Keratinocyte (primary cell): Measurements from ENCODE around the gene DDX11. TPM values are rescaled to one million over a fixed set of nuclear protein-coding genes. Genes with fewer than 3 reads are reported as not detected.
"Not testable (repeated sequence)": the region's sequence is repeated elsewhere in the genome, so short reads cannot be mapped to it uniquely, and the experiment has no call there.

Source experiments
- DNase-seq: peaks from one replicate; pipeline ENCODE4 v3.0.0-alpha.2; 2011; ENCODE audit warnings: low read depth, missing footprints, low spot score
- FAIRE-seq: peaks from 2 replicates; lab custom pipeline; 2011; peaks lifted over from hg19 to GRCh38; lab: Jason Lieb, UNC
- H2AFZ ChIP-seq: 2 replicates; pipeline ENCODE4 v1.6.0; 2012; ENCODE audit warnings: low read length, control low read depth, inconsistent platforms; ENCODE audit not compliant: control insufficient read depth
- H3K27ac ChIP-seq: 2 replicates; pipeline ENCODE4 v1.5.1; 2011; ENCODE audit warnings: low read length; ENCODE audit not compliant: control insufficient read depth, insufficient read depth
- H3K27me3 ChIP-seq: 3 replicates; pipeline ENCODE4 v1.6.0; 2011; ENCODE audit warnings: low read length; ENCODE audit not compliant: control insufficient read depth, insufficient read depth; ENCODE audit errors: extremely low read depth
- H3K36me3 ChIP-seq, 2 experiments: 2 replicates in 1 of 2; 3 replicates in 1 of 2; pipeline ENCODE4 v1.5.1; 2011; ENCODE audit warnings: low read length in 2 of 2, mild to moderate bottlenecking in 1 of 2; ENCODE audit not compliant: control insufficient read depth in 2 of 2, insufficient read depth in 2 of 2; ENCODE audit errors: extremely low read depth in 1 of 2
- H3K4me1 ChIP-seq: 3 replicates; pipeline ENCODE4 v1.5.1; 2011; ENCODE audit warnings: low read length; ENCODE audit not compliant: control insufficient read depth, insufficient read depth; ENCODE audit errors: extremely low read depth
- H3K4me2 ChIP-seq: 3 replicates; pipeline ENCODE4 v1.6.0; 2011; ENCODE audit warnings: low read depth, low read length; ENCODE audit not compliant: control insufficient read depth, insufficient read depth; ENCODE audit errors: extremely low read depth
- H3K4me3 ChIP-seq, 3 experiments: fragments of 200-600 bp in 1 of 3; sonication (generic) in 1 of 3; 2 replicates in 2 of 3; 3 replicates in 1 of 3; pipeline ENCODE4 v1.5.1; 2011 to 2016; ENCODE audit warnings: low read length in 3 of 3, mild to moderate bottlenecking in 3 of 3, control low read depth in 2 of 3, inconsistent platforms in 1 of 3, low read depth in 1 of 3, mixed read lengths in 1 of 3, mixed run types in 1 of 3, moderate library complexity in 1 of 3; ENCODE audit not compliant: control insufficient read depth in 2 of 3, insufficient read depth in 2 of 3; ENCODE audit errors: extremely low read depth in 1 of 3
- H3K79me2 ChIP-seq: 2 replicates; pipeline ENCODE4 v1.6.0; 2012; ENCODE audit warnings: low read length; ENCODE audit not compliant: control insufficient read depth, insufficient read depth
- H3K9ac ChIP-seq: 3 replicates; pipeline ENCODE4 v1.6.0; 2011; ENCODE audit warnings: low read length; ENCODE audit not compliant: control insufficient read depth, insufficient read depth; ENCODE audit errors: extremely low read depth
- H3K9me1 ChIP-seq: 3 replicates; pipeline ENCODE4 v1.6.0; 2011; ENCODE audit warnings: low read length; ENCODE audit not compliant: control insufficient read depth, insufficient read depth; ENCODE audit errors: extremely low read depth
- H3K9me3 ChIP-seq: 2 replicates; pipeline ENCODE4 v1.5.1; 2012; ENCODE audit warnings: low read depth, low read length; ENCODE audit not compliant: control insufficient read depth
- H4K20me1 ChIP-seq: 3 replicates; pipeline ENCODE4 v1.6.0; 2011; ENCODE audit warnings: low read length; ENCODE audit not compliant: control insufficient read depth, insufficient read depth; ENCODE audit errors: extremely low read depth
- dilution Hi-C: fragments of 300-500 bp; cut with MboI; formaldehyde crosslinking; loops from one replicate; pipeline ENCODE4 v1.7.0; 2020; ENCODE audit warnings: low sequenced_read_pairs; ENCODE audit not compliant: extremely low pct_ligation_motif_present
- polyA plus RNA-seq, 5 experiments: library from polyadenylated mRNA; depleted of rRNA in 3 of 5; stranded (reverse) in 3 of 5; stranded (forward) in 1 of 5; unstranded in 1 of 5; fragments of >200 nt; gene quantifications; 1 replicate in 1 of 5; 2 replicates in 3 of 5; 3 replicates in 1 of 5; pipeline versions ENCODE4 v1.2.1 to v1.2.3, GENCODE V29; 2011 to 2012; ENCODE audit warnings: missing spikeins in 2 of 5, low read depth in 1 of 5, low replicate concordance in 1 of 5

Gene DDX11
- polyA plus RNA-seq, 1 donor (not counting 4 experiments of a cell fraction or from before 2014, with no cell fraction given) = 11.2 TPM

DNA sequence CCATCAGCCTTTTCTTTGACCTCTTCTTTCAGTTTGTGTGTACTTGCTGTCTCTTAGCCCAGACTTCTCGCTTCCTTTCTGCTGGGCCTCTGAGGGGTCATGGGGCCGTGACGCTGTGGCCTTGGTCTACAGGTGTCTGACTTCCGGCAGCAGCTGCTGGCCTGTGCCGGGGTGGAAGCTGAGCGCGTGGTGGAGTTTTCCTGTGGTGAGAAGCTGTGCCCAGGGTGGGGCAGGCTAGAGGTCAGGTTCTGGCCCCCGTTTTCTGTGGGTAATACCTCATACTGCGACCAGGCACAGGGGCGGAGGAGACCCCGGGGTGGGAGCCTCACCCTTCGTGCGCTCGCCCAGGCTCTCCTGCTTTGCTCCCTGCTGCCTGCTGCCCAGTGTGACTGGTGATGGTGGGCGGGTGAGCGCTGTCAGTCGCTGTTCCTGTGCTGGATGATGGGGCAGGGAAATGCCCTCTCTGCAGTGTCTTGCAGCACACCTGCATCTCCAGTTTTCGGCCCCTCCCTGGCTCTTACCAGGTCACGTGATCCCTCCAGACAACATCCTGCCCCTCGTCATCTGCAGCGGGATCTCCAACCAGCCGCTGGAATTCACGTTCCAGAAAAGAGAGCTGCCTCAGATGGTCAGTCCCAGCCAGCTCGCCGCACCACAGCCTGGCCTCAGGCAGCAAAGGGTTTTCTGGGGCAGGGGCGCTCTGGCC is 27.0 kb downstream of the DDX11 start:
- H3K9me1 ChIP-seq, H4K20me1 ChIP-seq, H3K4me2 ChIP-seq, H3K9ac ChIP-seq, DNase-seq, H3K4me3 ChIP-seq, H2AFZ ChIP-seq, dilution Hi-C loops, H3K4me1 ChIP-seq, H3K36me3 ChIP-seq, H3K27me3 ChIP-seq, FAIRE-seq, H3K79me2 ChIP-seq, H3K9me3 ChIP-seq, H3K27ac ChIP-seq: not testable (repeated sequence)

DNA sequence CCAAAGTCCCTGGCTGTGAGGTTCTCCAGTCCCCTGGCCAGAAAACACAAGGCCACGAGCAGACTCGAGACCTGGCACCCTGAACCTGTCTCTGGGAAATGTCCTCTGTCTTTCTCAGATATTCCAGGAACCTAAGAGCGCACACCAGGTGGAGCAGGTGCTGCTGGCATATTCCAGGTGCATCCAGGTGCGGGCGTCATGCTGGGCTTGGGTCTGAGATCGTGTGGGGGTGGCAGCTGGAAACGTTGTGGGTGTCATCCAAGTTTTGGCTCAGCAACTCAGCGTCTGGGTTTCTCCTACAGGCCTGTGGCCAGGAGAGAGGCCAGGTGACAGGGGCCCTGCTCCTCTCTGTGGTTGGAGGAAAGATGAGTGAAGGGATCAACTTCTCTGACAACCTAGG is 28.5 kb downstream of the DDX11 start:
- H3K4me3 ChIP-seq, H3K27ac ChIP-seq, H2AFZ ChIP-seq, H3K9me3 ChIP-seq, DNase-seq, H3K79me2 ChIP-seq, FAIRE-seq, H3K27me3 ChIP-seq, H3K9ac ChIP-seq, H3K9me1 ChIP-seq, H4K20me1 ChIP-seq, H3K36me3 ChIP-seq, H3K4me2 ChIP-seq, H3K4me1 ChIP-seq, dilution Hi-C loops: not testable (repeated sequence)

DNA sequence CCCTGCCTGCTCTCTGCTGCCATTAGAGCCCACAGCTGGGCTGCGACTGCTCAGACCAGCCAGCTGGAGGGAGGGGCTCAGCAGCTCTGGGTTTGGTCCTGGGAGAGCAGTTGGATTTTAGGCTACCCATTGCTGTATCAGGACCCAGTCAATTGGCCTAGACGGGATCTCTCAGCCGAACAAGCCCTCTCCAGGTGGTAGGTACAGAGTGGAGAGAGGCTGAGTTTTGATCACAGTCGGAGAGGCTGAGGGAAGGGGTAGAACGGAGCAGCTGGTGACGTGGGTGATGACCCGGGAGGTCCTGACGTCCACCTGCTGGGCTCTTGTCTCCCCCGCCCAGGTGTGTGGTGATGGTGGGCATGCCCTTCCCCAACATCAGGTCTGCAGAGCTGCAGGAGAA is 28.9 kb downstream of the DDX11 start:
- H3K9me3 ChIP-seq, H3K4me3 ChIP-seq, H3K27me3 ChIP-seq, H4K20me1 ChIP-seq, FAIRE-seq, H3K4me2 ChIP-seq, H3K4me1 ChIP-seq, DNase-seq, H2AFZ ChIP-seq, H3K36me3 ChIP-seq, H3K9ac ChIP-seq, dilution Hi-C loops, H3K27ac ChIP-seq, H3K9me1 ChIP-seq, H3K79me2 ChIP-seq: not testable (repeated sequence)

DNA sequence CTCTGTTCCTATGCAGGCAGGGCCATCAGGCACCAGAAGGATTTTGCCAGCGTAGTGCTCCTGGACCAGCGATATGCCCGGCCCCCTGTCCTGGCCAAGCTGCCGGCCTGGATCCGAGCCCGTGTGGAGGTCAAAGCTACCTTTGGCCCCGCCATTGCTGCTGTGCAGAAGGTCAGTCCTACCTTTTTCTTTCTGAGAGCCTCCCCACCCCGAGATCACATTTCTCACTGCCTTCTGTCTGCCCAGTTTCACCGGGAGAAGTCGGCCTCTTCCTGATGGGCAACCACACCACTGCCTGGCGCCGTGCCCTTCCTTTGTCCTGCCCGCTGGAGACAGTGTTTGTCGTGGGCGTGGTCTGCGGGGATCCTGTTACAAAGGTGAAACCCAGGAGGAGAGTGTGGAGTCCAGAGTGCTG is 29.9 kb downstream of the DDX11 start:
- H3K9me1 ChIP-seq, DNase-seq, FAIRE-seq, H4K20me1 ChIP-seq, H3K36me3 ChIP-seq, H3K4me1 ChIP-seq, H3K27me3 ChIP-seq, H3K9me3 ChIP-seq, dilution Hi-C loops, H3K79me2 ChIP-seq, H3K9ac ChIP-seq, H3K4me3 ChIP-seq, H2AFZ ChIP-seq, H3K4me2 ChIP-seq, H3K27ac ChIP-seq: not testable (repeated sequence)

DNA sequence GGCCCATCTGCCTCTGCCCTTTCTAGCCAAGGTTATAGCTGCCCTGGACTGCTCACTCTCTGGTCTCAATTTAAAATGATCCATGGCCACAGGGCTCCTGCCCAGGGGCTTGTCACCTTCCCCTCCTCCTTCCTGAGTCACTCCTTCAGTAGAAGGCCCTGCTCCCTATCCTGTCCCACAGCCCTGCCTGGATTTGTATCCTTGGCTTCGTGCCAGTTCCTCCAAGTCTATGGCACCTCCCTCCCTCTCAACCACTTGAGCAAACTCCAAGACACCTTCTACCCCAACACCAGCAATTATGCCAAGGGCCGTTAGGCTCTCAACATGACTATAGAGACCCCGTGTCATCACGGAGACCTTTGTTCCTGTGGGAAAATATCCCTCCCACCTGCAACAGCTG is 30.6 kb downstream of the DDX11 start:
- dilution Hi-C loops, DNase-seq, H3K36me3 ChIP-seq, H3K4me1 ChIP-seq, H4K20me1 ChIP-seq, H3K9ac ChIP-seq, H3K9me3 ChIP-seq, H3K27me3 ChIP-seq, H2AFZ ChIP-seq, H3K9me1 ChIP-seq, FAIRE-seq, H3K4me3 ChIP-seq, H3K4me2 ChIP-seq, H3K27ac ChIP-seq, H3K79me2 ChIP-seq: not testable (repeated sequence)
